KMS-11 (cell line): ENCODE data around the gene SPACA5B.
"Not testable (repeated sequence)": the region's sequence is repeated elsewhere in the genome, so short reads cannot be mapped to it uniquely, and the experiment has no call there.

ENCODE experiments used
- H2AFZ ChIP-seq: fragments of 200-600 bp; sonication (generic); 2 replicates; pipeline ENCODE4 v1.6.1; 2016; ENCODE audit warnings: antibody characterized with exemption, mixed run types, low read depth
- H3K27ac ChIP-seq: fragments of 200-600 bp; sonication (generic); 2 replicates; pipeline ENCODE4 v1.6.1; 2016; ENCODE audit warnings: mild to moderate bottlenecking, mixed run types
- H3K27me3 ChIP-seq: fragments of 200-600 bp; sonication (generic); 2 replicates; pipeline ENCODE4 v1.6.1; 2017; ENCODE audit warnings: mild to moderate bottlenecking, low read depth, mixed run types, moderate library complexity; ENCODE audit not compliant: insufficient read depth
- H3K36me3 ChIP-seq: fragments of 200-600 bp; sonication (generic); 2 replicates; pipeline ENCODE4 v1.6.1; 2017; ENCODE audit warnings: mild to moderate bottlenecking, mixed run types; ENCODE audit not compliant: insufficient read depth
- H3K4me1 ChIP-seq: fragments of 200-600 bp; sonication (generic); 2 replicates; pipeline ENCODE4 v1.6.1; 2016; ENCODE audit warnings: mild to moderate bottlenecking, low read depth, mixed run types; ENCODE audit not compliant: poor library complexity, severe bottlenecking
- H3K4me2 ChIP-seq: fragments of 200-600 bp; sonication (generic); 2 replicates; pipeline ENCODE4 v1.7.0; 2016; ENCODE audit warnings: mild to moderate bottlenecking, mixed run types
- H3K4me3 ChIP-seq: fragments of 200-600 bp; sonication (generic); IDR thresholded peaks from 2 replicates; pipeline ENCODE4 v1.6.1; 2017; ENCODE audit warnings: low read depth, low read length, mixed read lengths; ENCODE audit not compliant: insufficient read depth
- H3K79me2 ChIP-seq: fragments of 200-600 bp; sonication (generic); 2 replicates; pipeline ENCODE4 v1.6.1; 2016; ENCODE audit warnings: low read depth, mixed run types; ENCODE audit not compliant: insufficient read depth
- H3K9ac ChIP-seq: fragments of 200-600 bp; sonication (generic); 2 replicates; pipeline ENCODE4 v1.6.1; 2016; ENCODE audit warnings: mild to moderate bottlenecking, mixed run types
- H4K20me1 ChIP-seq: fragments of 200-600 bp; sonication (generic); 2 replicates; pipeline ENCODE4 v1.6.1; 2016; ENCODE audit warnings: mild to moderate bottlenecking, mixed run types; ENCODE audit not compliant: insufficient read depth
- CTCF ChIP-seq: fragments of 200-600 bp; sonication (generic); conservative IDR thresholded peaks from 2 replicates; pipeline ENCODE4 v1.6.1; 2017; ENCODE audit warnings: low read depth, mild to moderate bottlenecking, antibody characterized with exemption, low read length, moderate library complexity, mixed read lengths

SPACA5B gene

GRCh38 chrX:48153769-48154168 lies 23.3 kb downstream of the SPACA5B start:
- Histone ChIP-seq H3K4me2 (no peak overlapping the region), H4K20me1 (no peaks in the 10 kb centered on the region), H3K27ac (no peak overlapping the region), H3K4me1 (no peaks in the 10 kb centered on the region), H3K4me3 (no peak overlapping the region), H3K79me2 (no peaks in the 10 kb centered on the region), H3K36me3 (no peaks in the 10 kb centered on the region), H3K27me3 (no peaks in the 10 kb centered on the region), H2AFZ (no peak overlapping the region), H3K9ac (no peak overlapping the region)
- TF ChIP-seq CTCF = no peak

GRCh38 chrX:48154796-48155195 lies 24.4 kb downstream of the SPACA5B start:
- H3K4me3 ChIP-seq = no peak overlapping the region
- H3K9ac ChIP-seq = no peak overlapping the region
- no peaks in the 10 kb centered on the region for H3K27me3 ChIP-seq
- H2AFZ ChIP-seq = no peak overlapping the region
- H3K36me3 ChIP-seq = no peaks in the 10 kb centered on the region
- H3K79me2 ChIP-seq = no peaks in the 10 kb centered on the region
- H3K4me1 ChIP-seq = no peaks in the 10 kb centered on the region
- no peak overlapping the region for H3K27ac ChIP-seq
- H3K4me2 ChIP-seq = no peak overlapping the region
- no peak for TF ChIP-seq CTCF
- H4K20me1 ChIP-seq = no peaks in the 10 kb centered on the region

GRCh38 chrX:48156014-48156413 lies 25.6 kb downstream of the SPACA5B start:
- H3K36me3 ChIP-seq = no peaks in the 10 kb centered on the region
- no peak overlapping the region for H2AFZ ChIP-seq
- H3K4me3 ChIP-seq = no peak overlapping the region
- H3K27ac ChIP-seq = no peak overlapping the region
- H3K9ac ChIP-seq = no peak overlapping the region
- H3K79me2 ChIP-seq = no peaks in the 10 kb centered on the region
- TF ChIP-seq CTCF = no peak
- no peak overlapping the region for H3K4me2 ChIP-seq
- no peaks in the 10 kb centered on the region for H3K4me1 ChIP-seq
- H4K20me1 ChIP-seq = no peaks in the 10 kb centered on the region
- H3K27me3 ChIP-seq = no peaks in the 10 kb centered on the region

- Histone ChIP-seq H3K27me3 (no peaks in the 10 kb centered on the region), H3K4me3 (no peak overlapping the region)
These were observed 34.8 kb downstream of the SPACA5B start for GRCh38 chrX:48165241-48165640.

GRCh38 chrX:48166322-48166721 lies 35.9 kb downstream of the SPACA5B start:
- H3K79me2 ChIP-seq, H3K27me3 ChIP-seq: not testable (repeated sequence)

More at GRCh38 chrX:48165241-48165640, 34.8 kb downstream of the SPACA5B start:
- Histone ChIP-seq H3K79me2 (no peaks in the 10 kb centered on the region), H3K4me2 (no peak overlapping the region), H4K20me1 (no peaks in the 10 kb centered on the region), H3K36me3 (no peaks in the 10 kb centered on the region), H3K9ac (no peak overlapping the region), H3K4me1 (no peaks in the 10 kb centered on the region), H2AFZ (no peak overlapping the region), H3K27ac (no peak overlapping the region)
- no peak for TF ChIP-seq CTCF

More at GRCh38 chrX:48166322-48166721, 35.9 kb downstream of the SPACA5B start:
- H3K27ac ChIP-seq, H3K9ac ChIP-seq, H3K4me3 ChIP-seq, H3K4me2 ChIP-seq, H3K4me1 ChIP-seq, H3K36me3 ChIP-seq, H4K20me1 ChIP-seq, H2AFZ ChIP-seq: not testable (repeated sequence)
